Right atrium auricular region (tissue), 2 donors: ENCODE data around the gene TBC1D8B. TPM values are rescaled to one million over a fixed set of nuclear protein-coding genes. Genes with fewer than 3 reads are reported as not detected.

Experiments
- DNase-seq: peaks from one replicate; pipeline ENCODE4 v3.0.0-alpha.2; 2019; ENCODE audit warnings: low spot score
- H3K27ac ChIP-seq, 2 donors: fragments of 200-600 bp; sonication (generic); 1 replicate in 1 of 2; 2 replicates in 1 of 2; pipeline ENCODE4 v1.5.1; 2016 to 2019
- H3K27me3 ChIP-seq, 2 donors: fragments of 200-600 bp; sonication (generic); one replicate each; pipeline versions ENCODE4 v1.5.1 to v1.6.0; 2017 to 2019
- H3K36me3 ChIP-seq: fragments of 200-600 bp; sonication (generic); one replicate; pipeline ENCODE4 v1.5.1; 2016
- H3K4me1 ChIP-seq, 2 donors: fragments of 200-600 bp; sonication (generic); one replicate each; pipeline versions ENCODE4 v1.5.1 to v1.6.0; 2017 to 2019
- H3K4me3 ChIP-seq, 2 donors: fragments of 200-600 bp; sonication (generic); 1 replicate in 1 of 2; 2 replicates in 1 of 2; pipeline ENCODE4 v1.5.1; 2017 to 2019; ENCODE audit warnings: mild to moderate bottlenecking in 1 of 2, moderate library complexity in 1 of 2
- H3K9me3 ChIP-seq, 2 donors: fragments of 200-600 bp; sonication (generic); one replicate each; pipeline ENCODE4 v1.5.1; 2019
- CTCF ChIP-seq, 2 donors: fragments of 200-600 bp; sonication (generic); IDR thresholded peaks; one replicate each; pipeline ENCODE4 v1.5.1; 2019; ENCODE audit warnings: antibody characterized with exemption in 2 of 2
- total RNA-seq, 2 donors: library from RNA; depleted of rRNA; stranded (reverse); fragments of >200 nt; gene quantifications; one replicate each; pipeline ENCODE4 v1.1.0, GENCODE V29; 2016

TBC1D8B gene
- total RNA-seq, 2 donors from 2014 or later, result 3.6 to 4.6 TPM

GRCh38 chrX:106894392-106894909 lies 92.0 kb downstream of the TBC1D8B start:
- Histone ChIP-seq H3K4me1 (peaks cover 0 to 3% of the 10 kb centered on the region in 2 donors), H3K9me3 (no peaks in the 10 kb centered on the region), H3K36me3 (no peaks in the 10 kb centered on the region), H3K4me3 (no peak overlapping the region), H3K27me3 (no peaks in the 10 kb centered on the region), H3K27ac (no peak overlapping the region)
- no peak for DNase-seq
- peak; percentile 57 to 82 for TF ChIP-seq CTCF (IDR thresholded peaks at IDR 0.05)

GRCh38 chrX:106894978-106895452 lies 92.5 kb downstream of the TBC1D8B start:
- TF ChIP-seq CTCF (IDR thresholded peaks at IDR 0.05), result no peak
- no peak overlapping the region for H3K4me3 ChIP-seq
- H3K36me3 ChIP-seq, result no peaks in the 10 kb centered on the region
- H3K27me3 ChIP-seq, result no peaks in the 10 kb centered on the region
- H3K9me3 ChIP-seq, result no peaks in the 10 kb centered on the region
- no peak overlapping the region for H3K27ac ChIP-seq
- no peak for DNase-seq
- peaks cover 0 to 3% of the 10 kb centered on the region in 2 donors for H3K4me1 ChIP-seq

- no peaks in the 10 kb centered on the region for H3K36me3 ChIP-seq
- H3K4me3 ChIP-seq, result no peak overlapping the region
- no peaks in the 10 kb centered on the region for H3K9me3 ChIP-seq
- peaks cover 0 to 3% of the 10 kb centered on the region in 2 donors for H3K4me1 ChIP-seq
- H3K27ac ChIP-seq, result no peak overlapping the region
- no peak for DNase-seq
- no peak for TF ChIP-seq CTCF (IDR thresholded peaks at IDR 0.05)
- no peaks in the 10 kb centered on the region for H3K27me3 ChIP-seq
Observed at GRCh38 chrX:106897259-106897658, 94.8 kb downstream of the TBC1D8B start.

- TF ChIP-seq CTCF (IDR thresholded peaks at IDR 0.05), result peak in 1 of 2 donors; percentile 52
- H3K4me3 ChIP-seq, result no peak overlapping the region
- H3K9me3 ChIP-seq, result no peaks in the 10 kb centered on the region
- H3K27me3 ChIP-seq, result no peaks in the 10 kb centered on the region
- no peak overlapping the region for H3K27ac ChIP-seq
- no peaks in the 10 kb centered on the region for H3K36me3 ChIP-seq
- peaks cover 0 to 3% of the 10 kb centered on the region in 2 donors for H3K4me1 ChIP-seq
- DNase-seq, result no peak
Observed at GRCh38 chrX:106898462-106898861, 96.0 kb downstream of the TBC1D8B start.

- Histone ChIP-seq H3K4me1 (peaks cover 0 to 3% of the 10 kb centered on the region in 2 donors), H3K27ac (no peak overlapping the region), H3K36me3 (no peaks in the 10 kb centered on the region), H3K9me3 (no peaks in the 10 kb centered on the region), H3K27me3 (no peaks in the 10 kb centered on the region), H3K4me3 (no peak overlapping the region)
- no peak for TF ChIP-seq CTCF (IDR thresholded peaks at IDR 0.05)
- no peak for DNase-seq
Observed at GRCh38 chrX:106899276-106899675, 96.8 kb downstream of the TBC1D8B start.

GRCh38 chrX:106899841-106900240 lies 97.4 kb downstream of the TBC1D8B start:
- H3K4me1 ChIP-seq, result peaks cover 0 to 3% of the 10 kb centered on the region in 2 donors
- H3K9me3 ChIP-seq, result no peaks in the 10 kb centered on the region
- no peak overlapping the region for H3K27ac ChIP-seq
- DNase-seq, result no peak
- no peaks in the 10 kb centered on the region for H3K27me3 ChIP-seq
- no peak overlapping the region for H3K4me3 ChIP-seq
- no peak for TF ChIP-seq CTCF (IDR thresholded peaks at IDR 0.05)
- no peaks in the 10 kb centered on the region for H3K36me3 ChIP-seq
